Heart left ventricle (tissue), 16 donors: ENCODE results near the gene PTPN12. TPM values are rescaled to one million over a fixed set of nuclear protein-coding genes. Genes with fewer than 3 reads are reported as not detected.

Source experiments
- ATAC-seq, 4 donors: fragments of 200-7000 bp; cut with Tn5 transposase; one replicate each; pipeline ENCODE4 v1.9.1; 2020 to 2022; ENCODE audit warnings: moderate library complexity in 4 of 4, mild to moderate bottlenecking in 3 of 4, moderate number of reproducible peaks in 1 of 4
- DNase-seq, 5 donors: peaks; one replicate each; pipeline ENCODE4 v3.0.0-alpha.2; 2020
- H3K27ac ChIP-seq, 12 donors: fragments of 200-600 bp; sonication (generic) in 4 of 12; one replicate each; pipeline versions ENCODE4 v1.5.0 to v1.8.0; 2016 to 2022; ENCODE audit warnings: mild to moderate bottlenecking in 2 of 12
- H3K27me3 ChIP-seq, 9 donors: fragments of 200-600 bp; sonication (generic) in 2 of 9; one replicate each; pipeline versions ENCODE4 v1.5.1 to v1.8.0; 2016 to 2022; ENCODE audit warnings: mild to moderate bottlenecking in 3 of 9
- H3K36me3 ChIP-seq, 9 donors: fragments of 200-600 bp; sonication (generic) in 2 of 9; one replicate each; pipeline versions ENCODE4 v1.5.0 to v1.8.0; 2018 to 2022; ENCODE audit warnings: mild to moderate bottlenecking in 2 of 9
- H3K4me1 ChIP-seq, 12 donors: fragments of 200-600 bp; sonication (generic) in 4 of 12; one replicate each; pipeline versions ENCODE4 v1.5.0 to v1.8.0; 2016 to 2022; ENCODE audit warnings: mild to moderate bottlenecking in 3 of 12
- H3K4me3 ChIP-seq, 12 donors: fragments of 200-600 bp; sonication (generic) in 4 of 12; one replicate each; pipeline versions ENCODE4 v1.5.0 to v1.8.0; 2017 to 2022; ENCODE audit warnings: mild to moderate bottlenecking in 9 of 12, moderate library complexity in 4 of 12
- H3K9me3 ChIP-seq, 12 donors: fragments of 200-600 bp; sonication (generic) in 4 of 12; one replicate each; pipeline versions ENCODE4 v1.5.0 to v1.8.0; 2016 to 2022; ENCODE audit warnings: mild to moderate bottlenecking in 1 of 12
- CTCF ChIP-seq, 12 donors: fragments of 200-600 bp; sonication (generic) in 4 of 12; IDR thresholded peaks; one replicate each; pipeline versions ENCODE4 v1.5.0 to v1.8.0; 2018 to 2022; ENCODE audit warnings: antibody characterized with exemption in 12 of 12, mild to moderate bottlenecking in 5 of 12
- POLR2A ChIP-seq, 2 donors: fragments of 450-650 bp; IDR thresholded peaks; one replicate each; pipeline ENCODE4 v1.6.1; 2017; ENCODE audit warnings: antibody characterized with exemption in 2 of 2, mild to moderate bottlenecking in 2 of 2, moderate library complexity in 2 of 2
- WGBS, 4 donors: extraction: QIAGEN DNeasy Blood & Tissue Kit in 2 of 4; methylation state at CpG; one replicate each; pipeline versions ENCODE4 v1.1.5 to v1.1.7; 2013 to 2018; 5-methylcytosine and 5-hydroxymethylcytosine counted together
- intact Hi-C, 10 donors: fragments of 100-400 bp; cut with DNase I; formaldehyde crosslinking; loops; one replicate each; pipeline versions ENCODE4 v1.11.1 to v1.14.2; 2022
- polyA plus RNA-seq, 2 donors: library from polyadenylated mRNA; stranded (reverse); fragments of 200-250 nt; gene quantifications; one replicate each; pipeline ENCODE4 v1.2.3, GENCODE V29; 2013
- total RNA-seq, 9 donors: library from RNA; depleted of rRNA in 2 of 9; stranded (reverse); fragments of >200 nt in 2 of 9; fragmentation: NEBNext Ultra II Directional in 3 of 9; extraction: Animal tissue kit (Norgen Biotek cat#: 25700) in 3 of 9; gene quantifications; one replicate each; pipeline versions ENCODE4 v1.1.0 to v1.2.4, GENCODE V29; 2016 to 2023
- donor health status: ischemic (EF 13 %, LVEDD 7.1; RV severe dilation, severe dysfunction).
- donor health status: healthy with polysubstance abuse.
- donor health status: DM: no; HTN: yes; CAD: no.
- donor health status: DM: no; HTN: no; CAD: no.
- donor health status: ischemic (EF 25% LVEDD 6.9; RV normal size, moderate dysfunction).
- donor health status: ischemic (EF 25% LVEDD 5.7; RV mildly dilated, moderate dysfunction).
- donor health status: healthy.
- donor health status: DM: yes; HTN: yes; CAD: no.
- donor health status: ischemic (EF 35%, LVEDD 5.7; RV mildly dilated, moderate dysfunction).
- donor health status: nonischemic (EF 11% LVEDD 7.7; RV severe dilation, severe dysfunction).
- donor health status: DM: yes; HTN: yes; CAD: no.
- donor health status: PGD.
- donor health status: ischemic (EF 29% LVEDD 5.4; RV normal size, mild dysfunction).
- donor health status: nonischemic (EF 23%, LVEDD 6.1; RV moderate dilation, normal function).

PTPN12 gene
- total and polyA plus RNA-seq, 11 donors: 33.9 to 83.9 (median 41.9) TPM

GRCh38 chr7:77561352-77561751 is 24.3 kb downstream of the PTPN12 start:
- TF ChIP-seq POLR2A (IDR thresholded peaks at IDR 0.05) (no peak), CTCF (IDR thresholded peaks at IDR 0.05) (no peak)
- peaks cover 0 to 8% (median 0%) of the 10 kb centered on the region in 9 donors for H3K36me3 ChIP-seq
- no peaks in the 10 kb centered on the region for H3K27me3 ChIP-seq
- no peak for DNase-seq
- intact Hi-C loops: no loop called here
- no peak for ATAC-seq
- WGBS, 4 donors: 46 to 61% (median 52%) methylated on average over 3 of the region's 3 CpGs
- H3K27ac ChIP-seq: peak overlapping the region in 1 of 12 donors; percentile 25
- no peaks in the 10 kb centered on the region for H3K9me3 ChIP-seq
- H3K4me1 ChIP-seq: peaks cover 0 to 78% (median 39%) of the 10 kb centered on the region in 12 donors
- H3K4me3 ChIP-seq: no peak overlapping the region

DNA sequence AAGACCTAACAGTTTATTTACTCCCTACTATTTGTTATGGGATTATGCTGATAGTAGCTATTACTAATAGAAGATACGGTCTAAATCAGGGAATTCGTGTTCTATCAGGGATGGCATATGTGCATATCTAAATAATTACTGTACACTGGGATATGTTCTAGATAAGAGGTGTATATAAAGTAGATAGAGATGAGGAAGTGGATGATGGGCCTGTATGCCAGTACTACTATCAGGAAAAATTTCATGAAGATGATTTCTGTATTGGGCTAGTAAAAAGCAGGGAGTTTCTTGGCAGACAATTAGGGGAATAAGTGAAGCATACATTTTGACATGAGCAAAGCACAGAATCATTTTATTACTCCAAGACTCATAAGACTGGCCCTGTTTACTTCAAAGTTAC is 26.2 kb downstream of the PTPN12 start:
- H3K36me3 ChIP-seq: no peaks in the 10 kb centered on the region
- DNase-seq (no peak), ATAC-seq (no peak)
- intact Hi-C loops: no loop called here
- H3K4me1 ChIP-seq: peaks cover 0 to 88% (median 43%) of the 10 kb centered on the region in 12 donors
- no peak overlapping the region for H3K27ac ChIP-seq
- H3K4me3 ChIP-seq: no peak overlapping the region
- WGBS, 4 donors: 47 to 58% (median 49%) methylated on average over 2 of the region's 2 CpGs
- H3K9me3 ChIP-seq: no peaks in the 10 kb centered on the region
- TF ChIP-seq POLR2A (IDR thresholded peaks at IDR 0.05) (no peak), CTCF (IDR thresholded peaks at IDR 0.05) (no peak)
- H3K27me3 ChIP-seq: no peaks in the 10 kb centered on the region

DNA sequence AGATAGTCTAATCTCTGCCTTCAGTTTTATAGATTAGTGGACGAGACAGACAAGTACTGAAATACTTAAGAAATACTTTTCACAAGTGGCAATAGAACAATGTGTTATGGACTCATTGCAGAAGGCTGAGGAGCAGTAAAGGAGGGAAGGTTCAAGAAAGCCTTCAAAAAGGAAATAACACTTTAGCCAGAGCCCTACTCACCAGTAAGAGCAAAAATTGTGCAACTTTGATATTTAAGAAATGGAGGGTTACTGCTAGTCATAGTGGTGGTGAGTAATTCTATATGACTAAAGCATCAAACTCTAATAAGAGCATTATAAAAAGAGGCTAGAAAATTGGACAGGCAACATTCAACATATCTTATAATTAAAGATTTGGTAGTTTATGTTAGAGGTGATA is 28.8 kb downstream of the PTPN12 start:
- intact Hi-C loops: no loop called here
- ATAC-seq: peak in 1 of 4 donors; percentile 59
- Histone ChIP-seq H3K36me3 (peaks cover 0 to 9% (median 0%) of the 10 kb centered on the region in 9 donors), H3K27ac (peak overlapping the region in 1 of 12 donors; percentile 11), H3K4me3 (no peak overlapping the region), H3K4me1 (peaks cover 0 to 86% (median 37%) of the 10 kb centered on the region in 12 donors), H3K9me3 (no peaks in the 10 kb centered on the region), H3K27me3 (no peaks in the 10 kb centered on the region)
- no peak for DNase-seq
- TF ChIP-seq CTCF (IDR thresholded peaks at IDR 0.05): no peak
- TF ChIP-seq POLR2A (IDR thresholded peaks at IDR 0.05): no peak
- 22 to 47% (median 45%) methylated on average over 1 of the region's 1 CpG for WGBS, 4 donors

DNA sequence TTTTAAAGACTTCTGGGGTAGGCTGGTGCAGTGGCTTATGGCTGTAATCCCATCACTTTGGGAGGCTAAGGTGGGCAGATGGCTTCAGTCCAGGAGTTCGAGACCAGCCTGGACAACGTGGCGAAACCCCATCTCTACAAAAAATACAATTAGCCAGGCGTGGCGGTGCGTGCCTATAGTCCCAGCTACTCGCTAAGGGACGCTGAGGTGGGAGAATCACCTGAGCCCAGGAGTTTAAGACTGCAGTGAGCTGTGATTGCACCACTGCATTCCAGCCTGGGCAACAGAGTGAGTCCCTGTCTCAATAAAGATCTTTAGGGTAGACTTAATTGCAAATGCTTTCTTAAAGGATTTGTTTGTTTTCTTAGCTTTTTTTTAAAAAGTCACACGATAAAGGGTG is 29.3 kb downstream of the PTPN12 start:
- DNase-seq: no peak
- peaks cover 0 to 85% (median 32%) of the 10 kb centered on the region in 12 donors for H3K4me1 ChIP-seq
- peaks cover 0 to 14% (median 5%) of the 10 kb centered on the region in 9 donors for H3K36me3 ChIP-seq
- intact Hi-C loops: no loop called here
- no peaks in the 10 kb centered on the region for H3K27me3 ChIP-seq
- H3K4me3 ChIP-seq: no peak overlapping the region
- H3K27ac ChIP-seq: peak overlapping the region in 1 of 12 donors; percentile 11
- 87 to 93% (median 90%) methylated on average over 9 of the region's 9 CpGs for WGBS, 4 donors
- no peaks in the 10 kb centered on the region for H3K9me3 ChIP-seq
- no peak for ATAC-seq
- TF ChIP-seq POLR2A (IDR thresholded peaks at IDR 0.05) (no peak), CTCF (IDR thresholded peaks at IDR 0.05) (no peak)
